KOPT-K1 (cell line): ENCODE data around the gene INPP5D.

Experiments
- H3K27ac ChIP-seq: fragments of 200-600 bp; sonication (generic); 2 replicates; pipeline ENCODE4 v1.5.1; 2016; ENCODE audit warnings: antibody characterized with exemption, mild to moderate bottlenecking, low read depth, low read length; ENCODE audit not compliant: poor library complexity, severe bottlenecking
- H3K36me3 ChIP-seq: fragments of 200-600 bp; sonication (generic); 2 replicates; pipeline ENCODE4 v1.5.1; 2017; ENCODE audit warnings: antibody characterized with exemption, mild to moderate bottlenecking, low read length, moderate library complexity; ENCODE audit not compliant: insufficient read depth
- H3K9me3 ChIP-seq: fragments of 200-600 bp; sonication (generic); 2 replicates; pipeline ENCODE4 v1.5.1; 2017; ENCODE audit warnings: antibody characterized with exemption, low read length, mild to moderate bottlenecking; ENCODE audit not compliant: insufficient read depth, poor library complexity, severe bottlenecking

INPP5D gene

GRCh38 chr2:233201258-233202013, 141.3 kb downstream of the INPP5D start:
- peaks cover 14% of the 10 kb centered on the region for H3K9me3 ChIP-seq
- H3K27ac ChIP-seq: no peak overlapping the region
- H3K36me3 ChIP-seq: peaks cover 80% of the 10 kb centered on the region

- peaks cover 14% of the 10 kb centered on the region for H3K9me3 ChIP-seq
- no peak overlapping the region for H3K27ac ChIP-seq
- peaks cover 80% of the 10 kb centered on the region for H3K36me3 ChIP-seq
Measured at GRCh38 chr2:233202531-233202944, 142.4 kb downstream of the INPP5D start.

GRCh38 chr2:233203060-233203459, 142.9 kb downstream of the INPP5D start:
- Histone ChIP-seq H3K36me3 (peaks cover 80% of the 10 kb centered on the region), H3K27ac (no peak overlapping the region), H3K9me3 (peaks cover 14% of the 10 kb centered on the region)

DNA sequence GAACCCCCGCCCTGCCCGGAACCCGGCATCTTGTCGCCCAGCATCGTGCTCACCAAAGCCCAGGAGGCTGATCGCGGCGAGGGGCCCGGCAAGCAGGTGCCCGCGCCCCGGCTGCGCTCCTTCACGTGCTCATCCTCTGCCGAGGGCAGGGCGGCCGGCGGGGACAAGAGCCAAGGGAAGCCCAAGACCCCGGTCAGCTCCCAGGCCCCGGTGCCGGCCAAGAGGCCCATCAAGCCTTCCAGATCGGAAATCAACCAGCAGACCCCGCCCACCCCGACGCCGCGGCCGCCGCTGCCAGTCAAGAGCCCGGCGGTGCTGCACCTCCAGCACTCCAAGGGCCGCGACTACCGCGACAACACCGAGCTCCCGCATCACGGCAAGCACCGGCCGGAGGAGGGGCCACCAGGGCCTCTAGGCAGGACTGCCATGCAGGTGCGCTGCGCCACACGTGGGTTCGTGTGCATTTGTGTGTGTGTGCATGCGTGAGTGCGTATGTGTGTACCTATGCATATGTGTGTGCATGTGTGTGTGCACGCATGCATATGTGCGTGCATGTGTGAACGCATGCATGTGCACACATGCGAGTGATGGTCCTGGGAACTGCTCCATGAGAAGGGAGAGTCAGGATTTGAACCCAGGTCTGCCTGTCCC, 144.3 kb downstream of the INPP5D start:
- Histone ChIP-seq H3K36me3 (peaks cover 76% of the 10 kb centered on the region), H3K9me3 (peaks cover 14% of the 10 kb centered on the region), H3K27ac (no peak overlapping the region)

DNA sequence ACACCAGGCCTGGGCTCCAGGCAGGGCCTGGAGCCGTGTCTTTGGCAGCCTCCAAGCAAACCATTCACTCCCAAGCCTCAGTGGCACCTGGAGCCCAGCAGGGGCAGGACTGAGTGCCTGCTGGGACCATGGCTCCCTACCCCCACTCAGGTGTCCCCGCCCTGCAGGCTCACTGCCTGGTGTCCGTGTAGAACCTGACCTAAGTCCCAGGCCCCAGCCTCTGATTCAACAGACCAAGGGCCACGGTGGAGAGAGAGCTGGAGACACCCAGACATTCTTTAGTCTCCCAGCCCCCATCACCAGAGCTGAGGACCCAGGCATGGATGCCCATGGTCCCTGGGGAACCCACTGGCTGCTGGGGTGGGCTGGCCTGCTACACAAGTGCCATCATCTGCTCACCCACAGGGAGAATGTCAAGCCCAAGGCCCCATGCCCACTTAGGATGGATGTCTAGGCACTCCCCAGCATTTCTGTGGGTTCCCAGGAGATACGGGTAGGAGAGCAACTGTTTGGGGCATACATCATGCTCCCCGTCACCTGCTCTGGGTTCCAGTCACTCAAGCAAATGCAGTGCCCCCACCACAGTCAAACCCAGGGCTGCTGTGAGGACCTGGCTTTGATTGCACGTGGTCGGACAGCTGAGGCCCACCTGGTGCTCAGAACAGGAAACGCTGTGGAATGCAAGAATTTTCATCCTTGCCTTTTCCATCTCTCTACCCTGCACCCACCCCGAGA, 148.4 kb downstream of the INPP5D start:
- H3K27ac ChIP-seq: no peak overlapping the region

GRCh38 chr2:233209117-233209532, 149.0 kb downstream of the INPP5D start:
- H3K9me3 ChIP-seq: no peaks in the 10 kb centered on the region
- peaks cover 41% of the 10 kb centered on the region for H3K36me3 ChIP-seq
- H3K27ac ChIP-seq: no peak overlapping the region

More for the DNA sequence above, 148.4 kb downstream of the INPP5D start:
- Histone ChIP-seq H3K9me3 (no peaks in the 10 kb centered on the region), H3K36me3 (peaks cover 46% of the 10 kb centered on the region)

DNA sequence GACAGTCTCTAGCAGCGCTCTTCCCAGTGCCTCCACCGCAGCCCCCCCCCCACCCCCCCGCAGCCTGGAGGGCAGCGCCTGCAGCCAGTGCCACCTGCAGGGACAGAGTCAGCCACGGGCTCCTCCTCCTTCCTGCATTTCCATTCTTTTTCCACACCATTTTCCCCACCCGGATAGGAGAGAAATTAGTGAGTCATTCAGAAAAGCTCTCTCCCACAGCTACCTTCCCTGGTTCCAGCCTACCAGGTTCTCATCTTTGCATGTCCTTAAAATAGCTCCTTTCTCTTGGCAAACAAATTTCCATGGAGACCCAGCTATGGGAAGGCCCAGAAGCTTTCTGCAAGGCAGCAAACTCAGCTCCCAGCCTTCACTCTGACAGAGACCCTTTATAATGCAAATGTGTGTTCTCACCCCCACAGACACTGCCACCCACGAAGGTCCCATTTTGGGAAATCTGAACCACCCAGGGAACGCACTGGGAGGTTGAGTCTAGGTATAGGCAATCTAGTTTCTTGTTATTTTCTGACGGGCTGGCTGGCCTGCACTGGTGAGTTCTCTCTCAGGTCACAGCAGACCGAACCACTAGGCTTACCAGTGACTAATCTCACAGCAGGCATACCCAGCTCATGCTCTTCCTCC, 149.5 kb downstream of the INPP5D start:
- Histone ChIP-seq H3K27ac (no peak overlapping the region), H3K36me3 (peaks cover 35% of the 10 kb centered on the region), H3K9me3 (no peaks in the 10 kb centered on the region)

DNA sequence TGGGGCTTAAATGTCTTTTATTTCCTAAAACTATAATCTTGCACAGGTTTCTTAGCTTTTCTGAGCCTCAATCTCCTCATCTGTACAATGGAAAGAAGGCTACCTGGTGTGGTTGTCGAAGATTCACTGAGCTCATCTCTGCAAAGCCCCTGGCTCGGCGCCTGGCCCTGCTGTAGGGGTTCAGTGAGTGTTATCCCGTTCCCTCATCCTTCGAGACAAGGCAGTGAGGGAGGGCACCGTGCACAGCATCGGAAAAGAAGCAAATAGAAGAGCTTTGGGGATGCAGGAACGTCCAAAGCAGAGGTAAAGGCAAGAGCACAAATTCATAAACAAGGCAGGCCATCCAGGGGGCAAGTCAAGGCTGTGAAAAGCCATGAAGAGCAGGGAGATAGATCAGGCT, 150.1 kb downstream of the INPP5D start:
- Histone ChIP-seq H3K27ac (no peak overlapping the region), H3K9me3 (no peaks in the 10 kb centered on the region), H3K36me3 (peaks cover 31% of the 10 kb centered on the region)

- Histone ChIP-seq H3K27ac (no peak overlapping the region), H3K9me3 (no peaks in the 10 kb centered on the region), H3K36me3 (peaks cover 31% of the 10 kb centered on the region)
Measured at GRCh38 chr2:233210843-233211547, 150.9 kb downstream of the INPP5D start.

DNA sequence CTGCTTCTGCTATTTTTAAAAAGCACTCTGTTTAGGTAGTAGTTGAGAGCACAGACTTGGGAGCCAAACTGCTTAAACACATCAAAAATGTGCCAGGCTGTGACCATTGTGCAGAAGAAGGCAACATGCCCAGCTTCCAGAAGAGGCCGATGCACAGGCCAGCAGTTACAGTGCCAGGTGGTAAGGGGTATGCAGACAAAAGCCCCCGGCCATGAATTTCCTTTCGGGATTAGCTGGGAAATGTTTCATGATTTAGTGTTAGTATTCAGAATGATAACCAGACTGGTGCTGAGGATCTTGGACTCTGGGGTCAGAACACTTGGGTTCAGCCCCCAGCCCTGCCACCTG, 151.4 kb downstream of the INPP5D start:
- H3K36me3 ChIP-seq: peaks cover 30% of the 10 kb centered on the region
- no peak overlapping the region for H3K27ac ChIP-seq
- no peaks in the 10 kb centered on the region for H3K9me3 ChIP-seq

GRCh38 chr2:233213011-233213410, 152.9 kb downstream of the INPP5D start:
- H3K27ac ChIP-seq: no peak overlapping the region

GRCh38 chr2:233213975-233214374, 153.8 kb downstream of the INPP5D start:
- no peak overlapping the region for H3K27ac ChIP-seq
- peaks cover 8% of the 10 kb centered on the region; the same call in 1 of the 2 replicates for H3K36me3 ChIP-seq

More at GRCh38 chr2:233213011-233213410, 152.9 kb downstream of the INPP5D start:
- Histone ChIP-seq H3K9me3 (no peaks in the 10 kb centered on the region), H3K36me3 (peaks cover 15% of the 10 kb centered on the region)

DNA sequence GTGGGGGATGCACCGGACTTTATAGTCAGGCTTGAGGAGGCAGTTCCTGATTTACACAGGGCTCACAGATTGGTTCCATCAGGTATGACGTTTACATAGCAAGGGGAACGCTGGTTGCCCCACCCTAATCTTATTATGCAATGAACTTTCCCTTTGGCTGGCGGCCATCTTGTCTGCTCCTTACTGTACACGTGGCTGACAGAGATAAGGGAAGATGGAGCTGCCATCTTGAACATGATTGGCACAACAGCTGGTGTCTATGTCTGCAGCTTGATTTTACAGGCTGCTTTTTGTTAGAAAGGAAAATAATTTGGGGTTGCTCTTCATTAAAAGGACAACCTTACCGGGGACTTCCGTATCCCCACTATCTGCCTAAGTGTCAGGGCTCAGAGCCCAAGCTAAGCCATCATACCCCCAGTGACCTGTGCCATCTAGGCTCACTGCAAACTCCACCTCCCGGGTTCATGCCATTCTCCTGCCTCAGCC, 157.8 kb downstream of the INPP5D start:
- Histone ChIP-seq H3K9me3 (no peaks in the 10 kb centered on the region), H3K36me3 (0 out of 2 replicates have a peak, but pooled peaks cover under 1% of the 10 kb centered on the region), H3K27ac (no peak overlapping the region)

More at GRCh38 chr2:233213975-233214374, 153.8 kb downstream of the INPP5D start:
- no peaks in the 10 kb centered on the region for H3K9me3 ChIP-seq

DNA sequence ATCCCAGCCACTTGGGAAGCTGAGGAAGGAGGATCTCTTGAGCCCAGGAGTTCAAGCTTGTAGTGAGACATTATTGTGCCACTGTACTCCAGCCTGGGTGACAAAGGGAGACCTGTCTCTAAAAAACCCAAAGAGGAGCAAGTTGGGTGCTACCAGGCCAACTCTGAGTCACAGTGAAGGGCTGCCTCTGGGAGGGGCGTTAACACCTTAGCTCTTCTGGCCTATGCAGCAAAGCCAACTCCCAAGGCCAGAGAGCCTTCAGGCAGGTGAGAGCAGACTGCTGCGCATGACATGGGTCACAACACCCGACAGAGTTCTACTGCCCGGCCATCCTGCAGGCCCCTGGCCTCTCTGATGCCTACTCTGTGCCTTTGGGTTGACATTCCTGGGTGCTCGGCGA, 158.7 kb downstream of the INPP5D start:
- H3K36me3 ChIP-seq: no peaks in the 10 kb centered on the region
- no peak overlapping the region for H3K27ac ChIP-seq
- no peaks in the 10 kb centered on the region for H3K9me3 ChIP-seq
